Upper lobe of left lung (tissue), 4 donors: ENCODE data around the gene CCN2.

Experiments used
- CTCF ChIP-seq, 6 experiments: fragments of 450-650 bp in 4 of 6; fragments of 200-600 bp in 2 of 6; sonication (generic) in 2 of 6; IDR thresholded peaks; one replicate each; pipeline ENCODE4 v1.5.1; 2016 to 2019; ENCODE audit warnings: antibody characterized with exemption in 6 of 6
- POLR2A ChIP-seq, 4 donors: fragments of 450-650 bp; IDR thresholded peaks; one replicate each; pipeline ENCODE4 v1.5.1; 2016 to 2017; ENCODE audit warnings: antibody characterized with exemption in 4 of 4, mild to moderate bottlenecking in 2 of 4
- POLR2AphosphoS5 ChIP-seq, 2 donors: sonication (generic); formaldehyde crosslinking; IDR thresholded peaks; one replicate each; pipeline ENCODE4 v1.5.1; 2017; ENCODE audit warnings: antibody characterized with exemption in 2 of 2

- TF ChIP-seq CTCF (IDR thresholded peaks at IDR 0.05) (peak; percentile 42 to 73 (median 52)), POLR2A (IDR thresholded peaks at IDR 0.05) (no peak), POLR2AphosphoS5 (IDR thresholded peaks at IDR 0.05) (no peak)
Observed at GRCh38 chr6:131923356-131923755, 27.8 kb downstream of the CCN2 start.
